ENCODE data around the gene P2RY2. TPM values are rescaled to one million over a fixed set of nuclear protein-coding genes. Genes with fewer than 3 reads are reported as not detected.

The P2RY2 gene
- total RNA-seq, 1 experiment from 2014 or later: 0.26 TPM

DNA sequence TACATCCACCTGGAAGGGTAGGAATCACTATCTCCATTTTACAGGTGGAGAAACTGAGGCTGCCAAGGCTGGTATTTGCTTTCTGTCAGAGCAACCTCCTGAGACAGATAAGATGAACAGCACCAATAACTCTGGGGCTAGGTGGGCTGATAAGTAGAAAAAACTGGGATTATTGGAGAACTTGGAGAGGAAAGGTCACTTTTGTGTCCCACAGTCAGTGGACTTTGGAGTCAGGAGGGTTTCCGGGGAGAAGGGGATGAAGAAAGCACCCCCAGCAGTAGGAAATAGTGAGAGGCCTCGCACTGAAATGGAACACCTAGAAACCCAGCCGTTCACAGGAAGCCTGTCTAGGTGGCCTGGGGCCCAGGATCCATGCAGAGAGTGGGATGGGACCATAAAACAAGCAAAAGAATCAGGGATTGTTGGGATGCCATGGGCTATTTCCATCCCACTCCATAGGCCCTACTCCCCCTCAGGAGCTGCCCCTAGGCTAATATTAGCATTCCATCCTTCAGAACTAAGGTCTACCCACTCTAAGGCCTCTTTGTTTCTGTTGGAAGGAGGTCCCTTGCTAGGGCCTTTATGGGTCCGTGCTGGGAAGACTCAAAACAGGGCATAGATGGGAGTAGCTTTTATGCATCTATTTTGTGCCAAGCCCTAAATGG, 45.0 kb upstream of the P2RY2 start:
- no peaks in the 10 kb centered on the region for H3K9me3 ChIP-seq (ENCODE audit: control insufficient read depth, low read depth, low read length)
- H3K23me2 ChIP-seq (ENCODE audit: insufficient read length, low read depth, low read length, poor library complexity, severe bottlenecking): no peaks in the 10 kb centered on the region
- no peak overlapping the region for H4K91ac ChIP-seq (ENCODE audit: insufficient read length, low read depth, low read length)
- H2BK12ac ChIP-seq (ENCODE audit: insufficient read length, low read depth, low read length): no peak overlapping the region
- H2AK5ac ChIP-seq (ENCODE audit: insufficient read length, low read length): no peak overlapping the region
- H3T11ph ChIP-seq (ENCODE audit: low read length): no peak overlapping the region
- no peak overlapping the region for H3K23ac ChIP-seq (ENCODE audit: insufficient read length, low read depth, low read length)
- WGBS (ENCODE audit: extremely low coverage, insufficient read length, low lambda C conversion rate): no CpG with 5 or more reads among the region's 4 CpGs
- Mint-ChIP-seq H3K36me3 (ENCODE audit: insufficient read depth in 1 of 3, low read depth in 3 of 3) (no peaks in the 10 kb centered on the region), H3K4me3 (no peak overlapping the region), H3K27ac (no peak overlapping the region), H3K9me3 (no peaks in the 10 kb centered on the region), H3K4me1 (peaks cover 14 to 28% of the 10 kb centered on the region in 2 experiments), H3K27me3 (ENCODE audit: low read depth) (peaks cover 4% of the 10 kb centered on the region)
- H2BK120ac ChIP-seq (ENCODE audit: low read depth, low read length, poor library complexity, severe bottlenecking): no peak overlapping the region
- no peaks in the 10 kb centered on the region for H3K79me1 ChIP-seq (ENCODE audit: insufficient read depth, low read depth, low read length, poor library complexity, severe bottlenecking)
- no peaks in the 10 kb centered on the region for H3K27me3 ChIP-seq (ENCODE audit: insufficient read depth, low read length)
- H4K8ac ChIP-seq (replicated peaks; ENCODE audit: insufficient read length, low read depth, low read length): no peak overlapping the region
- H2AFZ ChIP-seq (ENCODE audit: low read length): no peak overlapping the region
- no peak overlapping the region for H3K18ac ChIP-seq (ENCODE audit: insufficient read length, low read depth, low read length)
- no peak overlapping the region for H2BK5ac ChIP-seq (ENCODE audit: insufficient read length, low read length)
- H3K4me1 ChIP-seq (ENCODE audit: insufficient read depth, low read length): peaks cover 5% of the 10 kb centered on the region; the same call in 1 of the 2 replicates
- no peak overlapping the region for H3K4ac ChIP-seq (ENCODE audit: low read depth, low read length)
- H3K56ac ChIP-seq (ENCODE audit: insufficient read length, low read depth, low read length): no peak overlapping the region
- H3K14ac ChIP-seq (ENCODE audit: insufficient read depth, low read length): no peak overlapping the region
- no peak overlapping the region for H2BK15ac ChIP-seq (ENCODE audit: low read depth, low read length)
- TF ChIP-seq, protein P1, sequence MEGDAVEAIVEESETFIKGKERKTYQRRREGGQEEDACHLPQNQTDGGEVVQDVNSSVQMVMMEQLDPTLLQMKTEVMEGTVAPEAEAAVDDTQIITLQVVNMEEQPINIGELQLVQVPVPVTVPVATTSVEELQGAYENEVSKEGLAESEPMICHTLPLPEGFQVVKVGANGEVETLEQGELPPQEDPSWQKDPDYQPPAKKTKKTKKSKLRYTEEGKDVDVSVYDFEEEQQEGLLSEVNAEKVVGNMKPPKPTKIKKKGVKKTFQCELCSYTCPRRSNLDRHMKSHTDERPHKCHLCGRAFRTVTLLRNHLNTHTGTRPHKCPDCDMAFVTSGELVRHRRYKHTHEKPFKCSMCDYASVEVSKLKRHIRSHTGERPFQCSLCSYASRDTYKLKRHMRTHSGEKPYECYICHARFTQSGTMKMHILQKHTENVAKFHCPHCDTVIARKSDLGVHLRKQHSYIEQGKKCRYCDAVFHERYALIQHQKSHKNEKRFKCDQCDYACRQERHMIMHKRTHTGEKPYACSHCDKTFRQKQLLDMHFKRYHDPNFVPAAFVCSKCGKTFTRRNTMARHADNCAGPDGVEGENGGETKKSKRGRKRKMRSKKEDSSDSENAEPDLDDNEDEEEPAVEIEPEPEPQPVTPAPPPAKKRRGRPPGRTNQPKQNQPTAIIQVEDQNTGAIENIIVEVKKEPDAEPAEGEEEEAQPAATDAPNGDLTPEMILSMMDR (conservative IDR thresholded peaks at IDR 0.05): no peak
- no peaks in the 10 kb centered on the region for H4K20me1 ChIP-seq (ENCODE audit: control insufficient read depth, insufficient read depth, insufficient read length)
- H3K27ac ChIP-seq (ENCODE audit: insufficient read length, low read depth, low read length): no peak overlapping the region
- no peak overlapping the region for H3K9ac ChIP-seq (ENCODE audit: extremely low read depth, insufficient read length, low read length)
- DNase-seq: no peak
- H4K5ac ChIP-seq (ENCODE audit: insufficient read length, low read depth, low read length): no peak overlapping the region
- H3K79me2 ChIP-seq (ENCODE audit: insufficient read depth, low read length): no peaks in the 10 kb centered on the region
- H3K4me2 ChIP-seq (ENCODE audit: insufficient read depth, insufficient read length, low read length): no peak overlapping the region
- H2BK20ac ChIP-seq (ENCODE audit: low read depth, low read length, poor library complexity, severe bottlenecking): no peak overlapping the region
